HG02884 (cell line): Measurements from ENCODE around the gene KLHL6.
"Not testable (repeated sequence)": the region's sequence is repeated elsewhere in the genome, so short reads cannot be mapped to it uniquely, and the experiment has no call there.

Experiments
- ATAC-seq: cut with Tn5 transposase; IDR thresholded peaks from one replicate; pipeline ENCODE4 v1.9.1; 2021; ENCODE audit warnings: mild to moderate bottlenecking, moderate library complexity; ENCODE audit not compliant: unreplicated experiment

KLHL6 gene

DNA sequence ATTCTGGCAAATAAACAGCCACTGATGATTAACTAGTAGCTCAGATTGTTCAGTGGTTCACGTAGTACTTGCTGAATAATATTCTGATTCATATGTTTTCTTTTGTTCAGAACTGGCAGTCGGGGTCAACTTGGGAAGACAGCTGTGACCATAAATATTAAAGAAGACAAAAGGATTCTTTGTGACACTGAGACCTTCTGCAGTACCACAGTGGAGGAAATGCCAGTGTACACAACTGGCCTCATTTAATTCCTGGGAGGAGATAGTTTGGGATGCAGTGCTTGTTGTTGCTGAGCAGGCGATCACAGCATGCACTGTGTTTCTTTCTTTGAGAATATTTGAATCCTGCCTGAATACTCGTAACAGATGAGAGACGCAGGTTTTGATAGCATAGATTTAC is 100.4 kb downstream of the KLHL6 start:
- ATAC-seq, result no peak

DNA sequence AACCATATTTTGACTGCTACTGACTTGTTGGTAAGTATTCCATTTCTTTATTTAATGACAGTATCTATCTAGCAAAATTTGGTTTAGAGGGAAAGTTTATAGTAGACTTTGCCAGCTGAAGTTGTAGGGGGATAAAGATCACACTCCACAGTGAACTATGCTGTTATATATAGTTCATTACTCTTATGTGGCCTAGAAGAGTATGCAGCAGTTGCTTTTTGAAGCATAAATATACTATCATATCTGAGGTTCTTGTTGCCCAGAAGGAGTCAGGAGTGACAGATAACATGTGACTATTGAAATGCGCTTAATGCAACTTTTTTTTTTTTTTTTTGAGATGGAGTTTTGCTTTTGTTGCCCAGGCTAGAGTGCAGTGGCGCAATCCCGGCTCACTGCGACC is 101.4 kb downstream of the KLHL6 start:
- ATAC-seq, result no peak

DNA sequence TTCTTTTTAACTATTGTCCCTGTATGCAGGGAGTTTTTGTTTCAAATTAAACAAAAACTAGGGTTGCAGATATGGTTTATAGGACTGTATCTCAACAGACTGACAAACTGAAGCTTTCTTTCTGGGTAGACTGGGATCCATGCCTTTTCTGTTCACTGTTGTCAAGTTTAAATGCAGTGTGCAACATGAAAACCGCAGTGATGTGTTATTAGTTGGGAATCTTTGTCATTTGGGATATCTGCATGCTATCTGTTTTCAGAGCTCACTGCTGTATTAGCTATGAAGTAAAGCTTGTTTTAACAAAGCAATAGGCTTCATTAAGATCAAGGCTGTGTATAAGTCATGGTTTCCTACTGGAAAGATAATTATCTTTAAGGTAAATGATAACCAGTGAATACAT is 105.7 kb downstream of the KLHL6 start:
- ATAC-seq, result no peak

DNA sequence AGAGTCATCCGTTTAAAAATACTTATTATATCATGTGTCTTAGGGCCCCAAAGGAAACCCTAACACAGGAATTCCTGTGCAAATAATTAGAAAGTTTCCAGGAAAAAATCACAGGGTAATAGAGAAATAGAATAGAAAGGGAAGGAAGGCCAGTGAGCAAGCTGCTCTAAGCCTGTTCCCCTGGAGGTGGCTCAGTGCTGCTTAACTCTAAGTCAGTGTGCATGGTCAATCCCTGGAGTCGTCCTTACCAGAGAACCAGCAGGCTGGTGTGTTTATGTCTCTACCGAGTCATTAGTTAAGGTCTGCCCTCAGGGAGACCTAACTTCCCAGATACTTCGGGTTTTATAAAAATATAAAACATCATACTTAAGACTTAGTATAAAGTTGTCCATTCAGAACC is 106.1 kb downstream of the KLHL6 start:
- no peak for ATAC-seq

GRCh38 chr3:183448369-183449128 is 107.0 kb downstream of the KLHL6 start:
- ATAC-seq, result no peak

DNA sequence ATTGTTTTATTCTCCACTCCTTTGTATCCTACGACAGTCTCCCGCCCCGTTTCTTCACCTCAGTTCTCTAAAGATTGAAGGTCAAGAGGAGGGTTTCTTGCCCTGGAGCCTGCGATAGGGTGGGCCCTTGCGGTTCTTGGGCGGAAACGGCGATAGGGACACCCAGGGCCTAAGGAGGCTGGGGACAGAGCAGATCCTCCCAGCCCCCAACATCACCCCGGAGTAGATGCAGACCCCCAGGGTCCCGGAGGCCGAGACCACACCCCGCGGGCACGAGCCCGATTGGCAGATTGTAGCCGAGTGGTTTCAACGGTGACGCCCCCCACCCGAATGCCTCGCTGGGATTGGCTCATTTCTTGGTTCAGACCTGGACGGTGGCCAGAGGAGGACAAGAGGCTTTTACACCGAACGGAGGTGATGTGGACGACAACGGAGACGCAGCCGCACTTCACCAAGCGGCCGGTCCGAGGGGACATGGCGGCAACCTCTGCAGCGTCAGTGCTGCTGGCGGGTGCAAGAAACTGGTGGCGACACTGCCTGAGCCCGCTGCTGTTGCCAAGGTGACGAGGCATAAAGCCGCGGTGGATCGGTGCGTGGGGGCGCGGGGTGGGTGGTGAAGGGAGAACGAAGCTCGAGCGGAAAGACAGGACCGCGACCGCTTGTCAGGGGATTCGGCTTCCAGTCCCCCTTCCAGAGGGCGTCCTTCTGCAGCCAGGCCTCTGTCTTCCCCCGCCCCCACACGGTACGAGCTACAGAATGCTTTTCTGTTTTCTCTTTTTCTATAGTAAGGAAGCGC is 108.1 kb downstream of the KLHL6 start:
- peak; percentile 84 for ATAC-seq

- no peak for ATAC-seq
Observed at GRCh38 chr3:183446838-183447205, 108.7 kb downstream of the KLHL6 start.

- no peak for ATAC-seq
Observed at GRCh38 chr3:183444748-183445147, 110.8 kb downstream of the KLHL6 start.

DNA sequence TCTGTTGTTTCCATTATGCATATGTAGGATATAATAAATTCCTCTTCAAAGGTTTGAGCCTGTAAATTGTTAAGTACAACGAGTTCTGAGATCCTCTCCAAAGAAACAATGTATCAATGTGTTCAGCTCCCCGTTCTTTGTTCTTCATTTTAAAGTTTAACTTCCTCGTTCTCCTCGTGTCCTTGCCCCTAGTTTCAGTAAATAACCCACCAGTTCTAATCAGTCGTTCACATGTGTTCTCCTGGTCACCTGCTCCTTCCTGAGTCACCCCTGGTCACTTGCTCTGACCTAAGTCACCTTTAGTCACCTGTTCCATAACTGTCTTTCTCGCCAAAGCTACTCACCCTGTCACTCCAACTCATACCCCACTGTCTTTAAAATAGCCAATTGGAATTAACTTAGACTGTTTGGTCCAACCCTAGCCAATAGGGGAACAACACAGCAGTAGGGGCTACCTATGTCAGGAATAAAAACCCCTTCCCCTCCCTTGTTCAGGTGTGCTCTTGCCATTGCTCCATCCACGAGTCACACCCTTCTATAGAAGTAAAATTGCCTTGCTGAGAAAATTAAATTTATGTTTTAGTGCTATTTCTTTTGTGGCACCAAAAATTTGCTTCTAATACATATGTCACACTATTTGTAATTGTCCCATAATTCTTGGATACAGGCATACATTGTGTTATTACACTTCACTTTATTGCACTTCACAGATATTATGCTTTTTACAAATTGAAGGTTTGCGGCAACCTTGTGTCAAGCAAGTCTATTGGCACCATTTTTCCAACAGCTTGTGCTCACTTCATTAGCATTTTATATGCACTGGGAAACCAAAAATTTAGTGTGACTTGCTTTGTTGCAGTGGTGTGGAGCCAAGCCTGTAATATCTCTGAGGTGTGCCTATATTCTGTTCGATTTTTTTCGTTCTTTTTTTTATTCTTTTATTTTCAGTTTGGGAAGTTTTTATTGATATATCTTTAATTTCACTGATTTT is 111.8 kb downstream of the KLHL6 start:
- ATAC-seq, result no peak

- no peak for ATAC-seq
Observed at GRCh38 chr3:183442994-183443393, 112.5 kb downstream of the KLHL6 start.

- ATAC-seq, result not testable (repeated sequence)
Observed at GRCh38 chr3:183440521-183440920, 115.0 kb downstream of the KLHL6 start.

DNA sequence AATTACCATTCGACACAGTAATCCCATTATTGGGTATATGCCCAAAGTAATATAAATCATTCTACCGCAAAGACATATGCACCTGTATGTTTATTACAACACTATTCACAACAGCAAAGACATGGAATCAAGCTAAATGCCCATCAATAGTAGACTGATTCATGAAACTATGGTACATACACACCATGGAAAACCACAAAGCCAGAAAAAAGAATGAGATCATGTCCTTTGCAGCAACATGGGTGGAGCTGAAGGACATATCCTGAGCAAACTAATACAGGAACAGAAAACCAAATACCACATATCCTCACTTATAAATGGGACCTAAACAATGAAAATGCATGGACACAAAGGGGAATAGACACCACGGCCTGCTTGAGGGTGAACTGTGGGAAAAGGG is 116.0 kb downstream of the KLHL6 start:
- ATAC-seq, result no peak

DNA sequence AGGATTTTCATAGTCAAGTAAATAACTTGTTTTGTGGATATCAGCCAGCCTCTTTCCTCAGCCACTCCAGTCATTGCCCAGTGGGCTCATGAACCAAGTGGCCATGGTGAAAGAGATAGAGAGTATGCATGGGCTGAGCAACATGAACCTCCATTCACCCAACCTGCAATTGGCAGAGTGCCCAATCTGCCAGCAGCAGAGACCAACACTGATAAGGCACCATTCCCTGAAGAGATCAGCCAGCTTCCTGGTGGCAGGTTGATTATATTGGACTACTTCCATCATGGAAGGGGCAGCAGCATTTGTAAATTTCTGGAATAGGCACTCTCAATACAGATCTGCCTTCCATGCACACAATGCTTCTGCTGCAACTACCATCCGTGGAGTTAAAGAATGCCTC is 116.8 kb downstream of the KLHL6 start:
- ATAC-seq, result no peak

DNA sequence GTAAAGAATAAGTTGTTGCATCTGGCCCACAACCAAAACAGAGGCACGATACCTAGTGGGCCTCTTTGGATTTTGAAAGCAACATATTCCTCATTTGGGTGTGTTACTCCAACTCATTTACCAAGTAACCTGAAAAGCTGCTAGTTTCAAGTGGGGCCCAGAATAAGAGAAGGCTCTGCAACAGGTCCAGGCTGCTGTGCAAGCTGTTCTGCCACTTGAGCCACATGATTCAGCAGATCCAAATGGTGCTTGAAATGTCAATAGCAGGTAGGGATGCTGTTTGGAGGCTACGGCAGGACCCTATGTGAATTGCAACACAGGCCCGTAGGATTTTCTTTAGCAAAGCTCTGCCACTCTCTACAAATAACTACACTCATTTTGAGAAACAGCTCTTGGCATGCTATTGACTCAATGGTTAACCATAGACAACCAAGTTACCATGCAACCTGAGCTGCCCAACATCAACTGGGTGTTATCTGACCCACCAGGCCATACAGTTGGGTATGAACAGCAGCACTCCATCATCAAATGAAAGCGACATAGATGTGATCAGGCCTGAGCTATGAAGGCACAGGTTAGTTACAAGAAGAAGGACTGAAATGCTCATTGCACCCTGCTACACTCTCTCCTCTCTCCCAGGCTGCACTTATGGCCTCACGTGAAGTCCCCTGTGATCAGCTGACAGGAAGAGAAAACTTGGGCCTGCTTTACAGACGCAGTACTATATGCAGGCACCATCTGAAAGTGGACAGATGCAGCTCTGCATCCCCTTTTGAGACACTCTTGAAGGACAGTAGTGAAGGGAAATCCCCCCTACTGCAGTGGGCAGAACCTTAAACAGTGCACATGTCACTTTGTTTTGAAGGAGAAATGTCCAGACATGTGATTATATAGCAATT is 117.6 kb downstream of the KLHL6 start:
- ATAC-seq, result no peak
